ENCODE measurements around the gene CCNQ.

CCNQ gene

GRCh38 chrX:153643431-153644351, 44.8 kb upstream of the CCNQ start:
- H3K27ac ChIP-seq: peak overlapping the region; percentile 66
- no peak for TF ChIP-seq ZFX (IDR thresholded peaks at IDR 0.05; ENCODE audit: borderline replicate concordance)
- TF ChIP-seq, protein P1, sequence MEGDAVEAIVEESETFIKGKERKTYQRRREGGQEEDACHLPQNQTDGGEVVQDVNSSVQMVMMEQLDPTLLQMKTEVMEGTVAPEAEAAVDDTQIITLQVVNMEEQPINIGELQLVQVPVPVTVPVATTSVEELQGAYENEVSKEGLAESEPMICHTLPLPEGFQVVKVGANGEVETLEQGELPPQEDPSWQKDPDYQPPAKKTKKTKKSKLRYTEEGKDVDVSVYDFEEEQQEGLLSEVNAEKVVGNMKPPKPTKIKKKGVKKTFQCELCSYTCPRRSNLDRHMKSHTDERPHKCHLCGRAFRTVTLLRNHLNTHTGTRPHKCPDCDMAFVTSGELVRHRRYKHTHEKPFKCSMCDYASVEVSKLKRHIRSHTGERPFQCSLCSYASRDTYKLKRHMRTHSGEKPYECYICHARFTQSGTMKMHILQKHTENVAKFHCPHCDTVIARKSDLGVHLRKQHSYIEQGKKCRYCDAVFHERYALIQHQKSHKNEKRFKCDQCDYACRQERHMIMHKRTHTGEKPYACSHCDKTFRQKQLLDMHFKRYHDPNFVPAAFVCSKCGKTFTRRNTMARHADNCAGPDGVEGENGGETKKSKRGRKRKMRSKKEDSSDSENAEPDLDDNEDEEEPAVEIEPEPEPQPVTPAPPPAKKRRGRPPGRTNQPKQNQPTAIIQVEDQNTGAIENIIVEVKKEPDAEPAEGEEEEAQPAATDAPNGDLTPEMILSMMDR (IDR thresholded peaks at IDR 0.05): peak; percentile 58

DNA sequence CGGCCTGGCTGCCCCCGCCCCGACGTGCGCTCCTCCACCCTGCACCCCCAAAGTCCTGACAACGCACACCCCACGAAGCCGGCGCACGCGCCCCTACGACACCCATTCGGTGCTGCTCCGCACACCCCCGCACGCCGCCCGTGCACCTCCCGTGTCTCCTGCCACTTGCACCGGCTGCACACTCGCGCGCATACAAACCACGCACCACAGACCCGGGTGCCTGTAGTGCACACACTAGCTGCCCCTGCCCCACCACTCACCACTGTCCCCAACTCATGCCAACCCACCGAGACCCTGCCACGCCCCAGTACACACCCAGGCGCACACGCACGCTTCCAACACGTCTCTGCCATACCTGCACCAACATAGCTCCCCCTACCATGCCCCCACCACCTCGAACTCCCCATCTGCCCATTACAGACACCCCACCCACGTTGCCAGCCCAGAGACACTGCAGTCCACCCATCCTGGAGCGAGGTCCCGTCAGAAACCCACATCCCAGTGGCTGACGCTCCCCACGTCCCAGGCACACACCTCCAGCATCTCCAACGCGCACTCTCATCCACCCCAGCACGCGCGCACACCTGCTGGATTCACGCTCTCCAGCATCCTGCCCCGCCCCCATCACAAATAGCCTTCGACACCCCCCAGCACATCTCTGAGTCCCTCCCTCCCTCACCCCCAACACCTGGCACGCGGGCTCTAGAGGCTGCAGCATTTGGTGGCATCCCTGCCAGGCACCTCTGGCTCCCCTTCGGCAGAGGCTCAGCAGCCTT, 43.9 kb upstream of the CCNQ start:
- TF ChIP-seq, protein P1 (IDR thresholded peaks at IDR 0.05): no peak
- no peak for TF ChIP-seq ZFX (IDR thresholded peaks at IDR 0.05; ENCODE audit: borderline replicate concordance)

GRCh38 chrX:153642051-153642654, 43.2 kb upstream of the CCNQ start:
- no peak overlapping the region for H3K27ac ChIP-seq
- TF ChIP-seq, protein P1 (IDR thresholded peaks at IDR 0.05): no peak
- TF ChIP-seq ZFX (IDR thresholded peaks at IDR 0.05; ENCODE audit: borderline replicate concordance): no peak

More for the DNA sequence above, 43.9 kb upstream of the CCNQ start:
- peak overlapping the region; percentile 66 for H3K27ac ChIP-seq

DNA sequence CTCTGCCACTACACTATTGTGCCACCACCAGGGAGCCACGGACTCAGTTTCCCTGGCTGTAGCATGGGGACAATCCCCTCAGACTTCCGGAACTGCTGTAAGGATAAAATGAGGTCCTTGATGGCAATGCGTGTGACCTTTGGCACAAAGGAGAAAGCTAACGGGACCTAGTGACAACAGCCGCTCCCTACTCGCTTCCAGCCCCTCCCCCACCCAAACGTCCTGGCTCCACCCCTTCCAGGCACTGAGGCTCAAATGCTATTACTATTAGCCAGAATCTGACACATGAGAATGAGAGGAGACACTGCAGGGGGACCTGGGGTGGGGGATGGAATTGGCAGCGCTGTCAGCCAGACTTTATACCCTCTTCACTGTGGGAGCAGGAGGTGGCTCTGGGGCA, 42.7 kb upstream of the CCNQ start:
- H3K27ac ChIP-seq: no peak overlapping the region
- TF ChIP-seq ZFX (IDR thresholded peaks at IDR 0.05; ENCODE audit: borderline replicate concordance): no peak
- TF ChIP-seq, protein P1 (IDR thresholded peaks at IDR 0.05): no peak

GRCh38 chrX:153640736-153641575, 42.0 kb upstream of the CCNQ start:
- no peak for TF ChIP-seq ZFX (IDR thresholded peaks at IDR 0.05; ENCODE audit: borderline replicate concordance)
- TF ChIP-seq, protein P1 (IDR thresholded peaks at IDR 0.05): no peak
- H3K27ac ChIP-seq: no peak overlapping the region

- no peak for TF ChIP-seq ZFX (IDR thresholded peaks at IDR 0.05; ENCODE audit: borderline replicate concordance)
- TF ChIP-seq, protein P1 (IDR thresholded peaks at IDR 0.05): no peak
- no peak overlapping the region for H3K27ac ChIP-seq
These were observed 41.2 kb upstream of the CCNQ start for GRCh38 chrX:153640045-153640686.
